Ovary (tissue), 3 donors: ENCODE results near the gene RETN.

ENCODE experiments used
- EP300 ChIP-seq: sonication (generic); formaldehyde crosslinking; IDR thresholded peaks from one replicate; pipeline ENCODE4 v1.6.1; 2017; ENCODE audit warnings: antibody characterized with exemption
- POLR2A ChIP-seq: fragments of 450-650 bp; IDR thresholded peaks from one replicate; pipeline ENCODE4 v1.6.1; 2017; ENCODE audit warnings: antibody characterized with exemption, mild to moderate bottlenecking, moderate library complexity
- TF ChIP-seq, protein P1 (sequence below), 3 donors: fragments of 450-650 bp in 2 of 3; fragments of 200-600 bp in 1 of 3; IDR thresholded peaks; one replicate each; pipeline versions ENCODE4 v1.5.1 to v1.8.0; 2016 to 2022; ENCODE audit warnings: antibody characterized with exemption in 3 of 3, mild to moderate bottlenecking in 1 of 3
- donor health status: DM: no; HTN: no; CAD: no.

DNA sequence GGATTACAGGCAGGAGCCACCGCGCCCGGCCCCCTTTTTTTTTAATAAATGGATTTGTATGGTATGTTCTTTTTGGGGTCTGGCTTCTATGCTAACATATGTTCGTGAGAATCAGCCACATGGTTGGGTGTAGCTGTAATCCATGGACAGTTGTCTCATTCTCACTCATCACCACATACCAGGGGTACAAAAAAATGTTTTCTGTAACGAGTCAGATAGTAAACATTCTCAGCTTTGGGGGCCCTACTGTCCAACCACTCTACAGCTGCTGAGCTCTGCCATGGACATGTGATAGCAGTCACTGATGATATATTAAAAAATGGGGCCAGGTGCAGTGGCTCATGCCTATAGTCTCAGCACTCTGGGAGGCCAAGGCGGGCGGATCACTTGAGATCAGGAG, 5.1 kb upstream of the RETN start:
- TF ChIP-seq POLR2A, result no peak
- no peak for TF ChIP-seq EP300
- TF ChIP-seq, protein P1, sequence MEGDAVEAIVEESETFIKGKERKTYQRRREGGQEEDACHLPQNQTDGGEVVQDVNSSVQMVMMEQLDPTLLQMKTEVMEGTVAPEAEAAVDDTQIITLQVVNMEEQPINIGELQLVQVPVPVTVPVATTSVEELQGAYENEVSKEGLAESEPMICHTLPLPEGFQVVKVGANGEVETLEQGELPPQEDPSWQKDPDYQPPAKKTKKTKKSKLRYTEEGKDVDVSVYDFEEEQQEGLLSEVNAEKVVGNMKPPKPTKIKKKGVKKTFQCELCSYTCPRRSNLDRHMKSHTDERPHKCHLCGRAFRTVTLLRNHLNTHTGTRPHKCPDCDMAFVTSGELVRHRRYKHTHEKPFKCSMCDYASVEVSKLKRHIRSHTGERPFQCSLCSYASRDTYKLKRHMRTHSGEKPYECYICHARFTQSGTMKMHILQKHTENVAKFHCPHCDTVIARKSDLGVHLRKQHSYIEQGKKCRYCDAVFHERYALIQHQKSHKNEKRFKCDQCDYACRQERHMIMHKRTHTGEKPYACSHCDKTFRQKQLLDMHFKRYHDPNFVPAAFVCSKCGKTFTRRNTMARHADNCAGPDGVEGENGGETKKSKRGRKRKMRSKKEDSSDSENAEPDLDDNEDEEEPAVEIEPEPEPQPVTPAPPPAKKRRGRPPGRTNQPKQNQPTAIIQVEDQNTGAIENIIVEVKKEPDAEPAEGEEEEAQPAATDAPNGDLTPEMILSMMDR (IDR thresholded peaks at IDR 0.05), result no peak
